HK-2 (cell line): ENCODE results near the gene SLC35A4.

ENCODE experiments used
- DNase-seq: peaks from one replicate; pipeline ENCODE4 v3.0.0-alpha.2; 2018; ENCODE audit not compliant: unreplicated experiment

The SLC35A4 gene, protein sequence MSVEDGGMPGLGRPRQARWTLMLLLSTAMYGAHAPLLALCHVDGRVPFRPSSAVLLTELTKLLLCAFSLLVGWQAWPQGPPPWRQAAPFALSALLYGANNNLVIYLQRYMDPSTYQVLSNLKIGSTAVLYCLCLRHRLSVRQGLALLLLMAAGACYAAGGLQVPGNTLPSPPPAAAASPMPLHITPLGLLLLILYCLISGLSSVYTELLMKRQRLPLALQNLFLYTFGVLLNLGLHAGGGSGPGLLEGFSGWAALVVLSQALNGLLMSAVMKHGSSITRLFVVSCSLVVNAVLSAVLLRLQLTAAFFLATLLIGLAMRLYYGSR

DNA sequence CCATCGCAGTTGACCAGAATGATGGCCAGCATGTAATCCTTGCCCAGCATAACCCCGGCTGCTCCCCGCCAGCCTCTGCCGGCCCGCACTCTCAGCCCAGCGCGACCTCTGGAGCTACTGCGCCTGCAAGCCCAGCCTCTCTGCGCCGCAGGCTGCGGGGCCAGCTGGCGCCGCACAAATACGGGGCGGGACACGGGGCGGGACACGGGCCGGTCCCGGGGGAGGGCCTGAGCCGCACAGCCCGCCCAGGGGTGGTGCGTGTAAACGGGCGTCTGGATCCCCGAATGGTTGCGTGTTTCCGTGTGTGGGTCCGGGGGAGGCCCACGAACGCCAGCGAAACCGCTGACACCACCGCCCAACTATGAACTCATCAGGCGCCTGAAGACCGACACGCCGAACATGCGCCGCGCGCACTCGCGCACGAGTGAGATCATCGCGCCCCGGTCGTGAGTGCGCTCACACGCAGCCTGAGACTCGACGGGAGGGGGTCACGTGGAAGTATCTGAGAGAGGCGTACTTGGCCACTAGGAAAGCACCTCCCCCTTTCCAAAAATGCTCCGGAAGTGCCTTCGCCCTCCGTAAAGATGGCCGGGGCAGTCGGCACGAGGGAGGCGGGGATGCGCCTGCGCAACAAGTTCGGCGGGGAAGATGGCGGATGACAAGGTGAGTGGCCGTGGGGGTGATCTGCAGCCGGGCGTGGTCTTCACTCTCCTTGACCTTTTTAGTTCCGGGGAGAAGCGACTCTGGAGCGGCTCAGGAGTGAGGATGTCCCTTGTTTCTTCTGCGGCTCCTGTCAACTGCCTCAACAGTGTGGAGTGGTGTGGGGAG lies at the start of gene SLC35A4, which contains the start of gene APBB3:
TSS of gene SLC35A4 (plus strand) at position 633 of the 828 bp plus-strand sequence. CDS start 2,342 bp downstream, outside the sequence.
TSS of gene APBB3 (minus strand) at position 403 of the 828 bp plus-strand sequence. CDS start at position 50, 353 bp downstream.
- DNase-seq = peak; percentile 90

DNA sequence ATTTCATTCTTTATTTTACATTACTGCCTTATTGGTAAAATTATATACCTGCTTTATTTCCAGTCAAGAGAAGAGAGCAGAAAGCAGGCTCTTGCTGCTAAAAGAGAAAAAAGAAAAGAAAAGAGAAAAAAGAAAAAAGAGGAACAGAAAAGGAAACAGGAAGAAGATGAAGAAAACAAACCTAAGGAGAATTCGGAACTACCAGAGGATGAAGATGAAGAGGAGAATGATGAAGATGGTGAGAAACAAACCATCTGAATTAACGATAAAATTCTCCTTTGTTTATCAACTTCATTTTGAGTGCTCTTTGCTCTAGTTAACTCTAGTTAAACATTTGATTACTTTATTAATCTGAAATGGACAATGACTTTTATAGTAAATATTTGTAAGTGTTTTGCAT lies 40.6 kb upstream of the SLC35A4 start:
- no peak for DNase-seq

DNA sequence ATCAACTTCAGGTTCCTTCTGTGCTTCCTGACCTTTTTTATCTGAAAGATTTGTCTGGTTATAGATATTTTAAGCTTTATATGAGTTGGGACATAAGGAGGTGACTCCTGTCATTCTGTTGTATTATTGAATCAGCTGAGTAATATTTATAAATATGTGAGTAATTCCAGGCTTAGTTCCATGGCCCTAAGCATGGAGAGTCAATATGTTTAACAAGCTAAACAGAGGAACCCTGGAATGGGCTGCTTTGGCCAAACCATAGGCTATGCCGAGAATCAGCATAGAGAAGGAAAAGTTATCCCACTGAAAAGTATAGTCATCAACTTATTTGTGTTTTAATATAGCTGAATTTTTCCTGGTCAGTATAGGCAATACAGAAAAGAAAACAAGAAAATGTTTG lies 24.4 kb upstream of the SLC35A4 start:
- DNase-seq = no peak

DNA sequence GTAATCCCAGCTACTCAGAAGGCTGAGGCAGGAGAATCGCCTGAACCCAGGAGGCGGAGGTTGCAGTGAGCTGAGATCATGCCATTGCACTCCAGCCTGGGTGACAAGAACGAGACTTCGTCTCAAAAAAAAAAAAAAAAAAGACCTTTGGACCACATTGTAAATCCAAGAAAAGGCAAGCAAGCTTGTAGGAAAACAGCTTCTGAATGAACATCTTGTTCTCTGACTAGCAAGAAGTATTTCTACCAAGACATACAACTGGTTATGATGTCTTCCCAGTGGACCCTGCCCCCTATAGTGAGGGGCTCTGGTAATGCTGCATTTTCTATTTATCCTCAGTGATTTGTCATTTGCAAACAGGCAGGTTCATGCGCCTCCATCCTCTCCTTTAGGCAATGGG lies 21.7 kb upstream of the SLC35A4 start:
- DNase-seq = no peak

DNA sequence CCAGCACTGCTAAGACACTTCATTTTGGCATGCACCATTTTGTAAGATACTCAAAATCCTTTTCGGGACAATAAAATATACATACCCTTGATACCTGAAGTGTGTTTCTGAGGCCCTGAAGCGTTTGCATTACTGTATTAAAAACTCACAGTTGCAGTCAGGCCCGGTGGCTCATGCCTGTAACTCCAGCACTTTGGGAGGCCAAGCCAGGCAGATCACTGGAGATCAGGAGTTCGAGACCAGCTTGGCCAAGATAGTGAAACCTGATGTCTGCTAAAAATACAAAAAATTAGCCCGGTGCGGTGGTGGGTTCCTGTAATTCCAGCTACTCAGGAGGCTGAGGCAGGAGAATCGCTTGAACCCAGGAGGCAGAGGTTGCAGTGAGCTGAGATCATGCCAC lies 19.6 kb upstream of the SLC35A4 start:
- DNase-seq = no peak

DNA sequence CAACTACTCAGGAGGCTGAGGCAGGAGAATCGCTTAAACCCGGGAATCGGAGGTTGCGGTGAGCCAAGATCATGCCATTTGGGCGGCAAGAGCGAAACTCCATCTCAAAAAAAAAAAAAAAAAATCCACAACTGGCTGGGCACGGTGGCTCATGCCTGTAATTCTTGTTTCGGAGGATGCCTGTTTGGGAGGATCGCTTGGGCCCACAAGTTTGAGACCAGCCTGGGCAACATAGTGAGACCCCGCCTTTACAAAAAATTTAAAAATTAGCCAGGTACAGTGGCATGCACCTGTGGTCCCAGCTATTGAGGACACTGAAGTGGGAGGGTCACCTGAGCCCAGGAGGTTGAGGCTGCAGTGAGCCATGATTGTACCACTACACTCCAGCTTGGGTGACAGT lies 19.0 kb upstream of the SLC35A4 start:
- no peak for DNase-seq

DNA sequence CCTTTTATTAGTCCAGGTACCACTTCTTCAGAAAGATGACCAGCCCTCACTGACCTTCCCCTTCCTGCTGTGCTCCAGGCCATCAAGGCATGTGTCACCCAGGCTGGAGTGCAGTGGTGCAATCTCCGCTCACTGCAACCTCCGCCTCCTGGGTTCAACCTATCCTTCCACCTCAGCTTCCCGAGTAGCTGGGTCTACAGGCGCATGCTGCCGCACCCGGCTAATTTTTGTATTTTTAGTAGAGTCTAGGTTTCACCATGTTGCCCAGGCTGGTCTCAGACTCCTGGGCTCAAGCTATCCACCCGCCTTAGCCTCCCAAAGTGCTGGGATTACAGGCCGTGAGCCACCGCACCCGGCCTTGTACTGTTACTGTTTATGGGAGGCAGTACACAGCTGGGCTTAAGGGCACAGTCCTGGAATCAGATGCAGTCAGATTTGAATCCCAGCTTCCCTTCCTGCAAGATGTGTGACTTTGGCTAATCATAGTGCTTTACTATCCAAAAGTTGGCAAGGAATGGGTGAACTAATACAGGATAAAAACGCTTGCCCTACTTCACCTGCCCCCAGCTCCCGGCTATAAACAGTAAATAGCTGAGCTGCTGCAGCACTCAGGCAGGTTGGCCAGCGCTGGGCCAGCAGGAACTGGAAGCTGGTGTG lies 17.6 kb upstream of the SLC35A4 start:
- no peak for DNase-seq

DNA sequence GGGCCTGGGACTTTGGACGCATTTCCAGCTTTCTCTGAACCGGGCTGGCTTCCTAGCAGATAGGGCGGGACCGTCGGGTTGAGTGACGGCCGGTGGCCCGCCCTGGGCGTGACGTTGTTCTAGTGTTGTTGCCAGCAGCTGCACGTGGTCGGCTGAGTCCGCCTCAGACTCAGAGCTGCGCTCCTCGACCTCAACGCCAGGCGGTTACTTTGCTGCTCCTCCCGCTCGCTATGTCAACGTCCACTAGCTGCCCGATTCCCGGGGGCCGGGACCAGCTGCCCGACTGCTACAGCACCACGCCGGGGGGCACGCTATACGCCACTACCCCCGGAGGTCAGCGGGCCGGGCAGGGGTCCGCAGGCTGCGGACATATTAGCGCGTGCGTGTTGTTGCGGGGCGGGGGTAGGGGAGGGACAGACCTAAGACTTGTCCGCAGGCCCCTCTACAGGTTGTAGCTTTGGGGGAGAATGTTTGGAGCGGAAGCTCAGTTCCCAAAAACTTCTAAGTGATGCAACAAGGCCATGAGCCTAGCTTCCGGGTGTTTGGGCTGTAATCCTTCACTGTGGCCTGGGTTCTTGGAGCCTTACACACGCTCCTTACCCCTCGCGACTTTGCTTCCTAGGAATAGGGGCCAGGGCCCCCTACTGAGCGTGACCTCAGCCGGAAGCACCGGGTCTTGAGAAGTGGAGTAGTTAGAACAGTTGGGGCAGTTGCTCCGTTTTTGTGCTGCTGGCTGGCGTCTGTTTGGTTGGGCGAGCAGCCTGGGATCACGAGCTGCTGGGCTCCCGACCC lies 16.9 kb upstream of the SLC35A4 start, which contains the start of gene EIF4EBP3:
TSS of gene EIF4EBP3 (plus strand) at position 155 of the 792 bp plus-strand sequence. CDS start at position 231, 76 bp downstream.
- peak; percentile 87 for DNase-seq

DNA sequence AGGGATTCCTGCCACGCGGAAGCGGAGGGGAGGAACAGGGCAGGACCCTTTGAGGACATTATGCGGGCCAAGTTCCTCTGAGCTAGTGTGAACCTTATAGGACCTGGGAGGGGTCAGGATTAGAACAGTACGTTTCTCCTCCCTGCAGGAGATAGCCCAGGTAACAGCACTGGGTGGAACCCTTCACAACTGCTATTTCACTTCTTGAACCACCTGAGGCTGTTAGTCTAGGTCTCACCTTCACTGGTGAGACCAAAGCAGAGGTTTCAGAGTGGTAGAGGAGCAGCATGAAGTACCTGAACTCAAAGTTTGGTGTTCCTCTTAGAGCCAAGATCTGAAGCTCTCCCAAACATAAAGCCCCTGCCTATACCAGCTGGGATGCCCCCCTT lies 16.3 kb upstream of the SLC35A4 start:
- DNase-seq = no peak

DNA sequence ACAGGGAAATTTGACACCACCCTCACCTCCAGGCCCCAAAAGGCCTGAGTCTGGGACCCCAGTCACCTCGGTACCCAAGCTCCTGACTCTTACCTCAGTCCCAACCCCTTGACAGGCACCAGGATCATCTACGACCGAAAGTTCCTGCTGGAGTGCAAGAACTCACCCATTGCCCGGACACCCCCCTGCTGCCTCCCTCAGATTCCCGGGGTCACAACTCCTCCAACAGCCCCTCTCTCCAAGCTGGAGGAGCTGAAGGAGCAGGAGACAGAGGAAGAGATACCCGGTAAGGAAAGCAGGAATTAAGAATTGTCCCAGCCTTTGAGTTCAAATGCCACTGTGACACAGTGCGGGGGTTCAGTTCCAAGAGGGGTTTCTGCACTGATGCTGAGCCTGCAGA lies 15.8 kb upstream of the SLC35A4 start:
- no peak for DNase-seq

DNA sequence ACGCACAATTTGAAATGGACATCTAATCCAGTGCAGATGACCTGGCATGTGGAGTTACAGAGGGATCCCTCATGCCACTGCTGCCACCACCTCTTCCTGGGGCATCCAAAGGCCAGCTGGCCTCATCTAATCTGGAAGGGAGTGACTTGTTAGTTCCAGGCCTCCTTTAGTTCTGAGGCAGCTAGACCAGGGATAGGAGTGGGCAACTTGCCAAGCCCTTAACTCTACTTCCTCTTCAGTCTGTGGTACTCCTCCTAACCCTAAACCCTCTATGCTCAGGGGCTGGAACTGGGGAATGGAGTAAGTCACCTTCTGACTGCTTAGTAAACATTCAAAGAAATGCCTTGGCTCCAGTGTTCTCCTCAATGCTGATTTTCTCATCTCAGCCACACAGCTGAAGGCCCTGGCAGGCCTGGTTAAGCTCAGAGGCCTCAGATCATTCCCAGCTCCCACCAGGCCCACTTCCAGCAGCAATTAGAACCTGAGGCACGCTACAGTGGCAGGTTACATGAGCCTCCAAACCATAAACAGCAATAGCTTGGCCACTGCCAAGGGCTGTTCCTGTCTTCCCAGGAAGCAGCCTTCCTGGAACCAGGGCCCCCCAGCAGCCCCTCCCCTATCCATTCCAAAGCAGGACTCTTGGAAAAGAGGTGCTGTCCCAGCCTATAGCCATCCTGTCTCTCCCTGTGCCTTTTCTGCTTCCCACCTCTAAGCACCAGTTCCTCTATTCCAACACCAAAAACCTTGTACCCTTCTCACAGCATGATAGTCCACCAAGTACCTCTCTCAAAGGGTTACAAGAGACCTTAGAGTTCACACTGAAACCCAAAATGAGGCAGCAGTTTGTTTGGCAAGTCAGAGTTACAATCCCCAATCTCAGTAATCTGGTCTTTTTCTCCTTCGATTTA lies 15.1 kb upstream of the SLC35A4 start:
- DNase-seq = no peak

DNA sequence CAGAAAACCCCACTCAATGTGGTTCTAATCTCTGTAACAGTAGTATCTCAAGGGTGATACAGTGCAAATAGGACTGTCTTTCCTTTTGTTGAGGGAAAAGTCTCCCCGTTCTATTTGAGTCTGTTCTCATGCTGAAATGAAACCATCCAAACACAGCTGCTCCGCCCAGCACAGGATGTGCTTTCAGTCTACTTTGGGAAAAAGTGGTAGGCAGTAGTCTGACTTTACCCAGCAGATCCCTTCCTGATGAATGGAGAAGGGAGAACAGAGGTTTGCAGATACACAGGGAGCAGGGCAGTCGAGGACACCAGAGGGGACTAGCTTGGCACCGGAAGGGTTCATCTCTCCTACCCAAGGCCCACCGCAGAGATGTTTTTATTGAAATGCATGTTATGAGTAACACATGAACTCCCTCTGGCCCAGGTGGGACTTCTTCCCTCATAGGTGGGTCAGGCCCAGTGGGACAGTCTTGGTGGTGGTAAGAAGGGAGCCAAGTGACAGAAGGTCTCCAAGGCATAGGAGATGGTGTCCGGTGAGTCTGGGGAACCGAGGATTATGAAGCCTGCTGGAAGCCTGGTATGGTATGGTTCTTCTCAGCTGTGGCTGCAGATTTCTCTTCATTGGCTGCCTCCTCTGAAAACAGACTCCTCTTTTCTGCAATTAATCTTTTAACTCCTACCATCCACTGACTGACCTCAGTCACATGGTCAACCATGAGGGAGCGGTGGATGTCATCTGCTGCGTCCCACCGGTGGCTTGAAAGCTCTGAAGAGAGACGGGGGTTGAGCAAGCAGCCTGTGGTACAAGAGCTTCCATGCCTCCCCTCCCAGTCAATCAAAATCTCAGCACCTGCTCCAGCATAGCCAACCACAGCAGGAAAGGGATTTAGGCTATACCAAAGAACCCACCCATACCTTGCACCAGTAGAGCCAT lies 14.2 kb upstream of the SLC35A4 start:
- no peak for DNase-seq

DNA sequence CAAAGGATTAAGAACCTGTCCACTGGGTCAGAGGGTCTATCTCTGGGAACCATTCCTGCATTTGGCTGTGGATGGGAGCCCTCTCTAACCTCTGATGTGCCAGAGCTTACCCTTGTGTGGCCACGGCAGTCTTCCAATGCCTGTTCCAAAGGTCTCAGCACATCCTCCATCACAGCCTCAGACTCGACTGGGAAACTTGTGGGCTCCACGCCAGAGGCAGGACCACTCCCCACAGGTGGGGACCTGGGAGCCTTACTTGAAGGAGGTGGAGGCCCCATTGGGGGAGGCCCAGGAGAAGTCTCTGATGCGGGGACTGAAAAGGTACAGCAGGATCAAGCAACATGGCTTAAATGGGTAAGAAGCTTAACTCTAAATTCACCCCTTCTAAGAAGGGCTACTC lies 12.8 kb upstream of the SLC35A4 start:
- DNase-seq = no peak

DNA sequence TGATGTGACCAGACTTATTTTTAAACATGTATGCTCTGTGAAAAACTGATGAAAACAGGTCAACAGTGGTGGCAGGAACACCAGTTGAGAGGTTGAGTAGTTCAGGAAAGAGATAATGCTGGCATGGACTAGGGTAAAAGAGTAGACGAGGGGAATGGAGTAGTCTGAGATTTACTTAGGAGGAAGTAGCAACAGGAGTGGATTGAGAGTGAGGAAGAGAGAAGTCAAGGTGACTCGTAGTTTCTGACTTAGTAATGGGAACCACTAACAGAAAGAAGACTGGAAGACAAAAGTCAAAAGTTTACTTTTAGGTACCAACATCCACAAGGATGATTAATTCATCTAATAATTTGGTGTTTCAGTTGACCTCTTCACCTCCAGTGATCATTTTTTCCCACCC lies 11.0 kb upstream of the SLC35A4 start:
- DNase-seq = no peak

DNA sequence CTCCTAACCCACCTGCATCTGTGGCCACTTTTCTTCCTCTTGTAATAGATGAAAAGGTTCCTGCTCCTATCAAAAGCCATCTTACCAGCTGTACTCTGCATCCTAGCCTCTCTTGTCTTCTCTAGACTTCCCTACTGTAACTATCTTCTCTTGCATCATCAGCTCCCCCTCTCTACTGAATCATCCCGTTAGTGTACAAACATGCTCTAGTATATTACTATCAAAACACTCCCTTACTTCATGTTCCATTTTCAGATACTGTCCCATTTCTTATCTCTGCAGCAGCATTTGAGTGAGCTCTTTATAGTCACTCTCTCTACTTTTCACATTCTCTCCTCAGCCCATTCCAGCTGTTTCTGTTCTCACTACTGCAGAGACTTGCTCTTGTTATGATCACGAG lies 10.2 kb upstream of the SLC35A4 start:
- no peak for DNase-seq

DNA sequence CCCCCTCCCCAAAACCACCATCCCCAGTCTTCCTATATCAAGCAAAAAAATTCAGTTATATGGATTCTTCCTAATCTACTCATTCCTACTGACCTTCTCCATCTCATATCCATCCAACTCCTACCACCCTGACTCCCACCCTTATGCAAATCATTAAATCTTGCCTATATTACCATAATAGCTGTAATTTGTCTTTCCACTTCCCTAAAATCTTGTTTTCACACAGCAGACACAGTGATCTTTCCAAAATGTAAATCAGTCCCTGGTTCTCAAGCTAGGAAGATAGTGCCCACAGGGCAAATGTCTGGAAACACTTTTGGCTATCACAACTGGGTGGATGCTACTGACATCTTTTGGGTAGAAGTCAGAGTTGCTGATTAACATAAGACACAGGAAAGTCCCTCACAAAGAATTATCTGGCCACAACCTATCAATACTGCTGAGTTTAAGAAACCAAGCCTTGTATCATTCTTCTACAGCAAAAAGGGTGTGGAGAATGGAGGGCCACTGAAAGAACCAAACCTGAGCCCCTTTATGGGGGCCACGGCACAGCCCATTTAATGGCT lies 8.8 kb upstream of the SLC35A4 start:
- DNase-seq = no peak

DNA sequence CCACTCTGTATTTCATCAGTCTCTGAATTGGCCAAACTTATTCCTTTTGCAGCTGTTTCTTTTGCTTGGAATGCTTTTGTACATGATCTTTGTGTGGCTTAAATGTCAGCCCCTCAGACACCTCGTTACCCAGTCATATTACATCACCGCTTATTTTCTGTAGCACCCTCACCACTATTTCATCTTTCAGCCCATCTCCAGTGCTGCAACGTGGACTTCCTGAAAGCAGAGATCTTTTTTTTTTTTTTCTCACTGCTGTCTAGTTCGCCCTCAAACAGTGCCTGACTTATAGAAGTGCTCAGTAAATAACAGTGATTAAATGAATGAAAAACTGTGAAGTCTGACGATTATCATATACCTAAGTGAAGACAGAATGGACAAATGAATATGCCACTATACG lies 8.2 kb upstream of the SLC35A4 start:
- DNase-seq = no peak

DNA sequence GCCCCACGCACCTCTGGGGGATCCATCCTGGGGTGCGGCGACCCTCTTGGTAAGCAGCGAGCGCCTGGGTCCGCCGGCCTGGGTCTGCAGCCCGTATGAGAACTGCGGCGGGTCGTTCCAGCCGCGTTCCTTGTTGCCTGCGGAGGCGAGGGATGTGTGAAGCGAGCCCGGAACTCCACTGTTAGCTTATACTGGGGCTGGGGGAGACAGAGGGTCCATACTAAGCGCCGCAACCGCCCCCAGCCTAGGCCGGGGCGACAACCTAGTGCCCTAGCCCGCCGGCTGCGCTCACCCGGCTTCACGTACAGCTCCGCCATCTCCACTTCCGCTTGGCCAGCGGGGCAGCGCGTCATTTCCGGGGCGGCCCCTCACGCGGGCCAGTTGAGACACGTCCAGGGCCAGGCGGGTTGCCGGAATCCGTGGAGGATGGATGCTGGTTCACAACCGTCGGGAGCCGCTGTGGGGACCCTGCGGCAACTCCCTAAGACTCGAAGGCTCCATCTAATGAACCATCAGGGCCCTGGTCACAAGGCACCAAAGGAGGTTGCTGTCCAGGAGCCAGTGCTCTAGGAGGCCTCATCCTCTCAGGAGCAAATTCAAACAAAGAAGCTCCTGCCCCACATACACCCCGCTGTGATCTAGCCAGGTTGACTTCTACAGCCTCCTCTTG lies 7.4 kb upstream of the SLC35A4 start, which contains the start of gene SRA1:
TSS of gene SRA1 (minus strand) at position 338 of the 670 bp plus-strand sequence. CDS start at position 317, 21 bp downstream.
- peak; percentile 85 for DNase-seq
